ENCODE data around the gene TEX55. TPM values are rescaled to one million over a fixed set of nuclear protein-coding genes. Genes with fewer than 3 reads are reported as not detected.
A peak's percentile ranks its signal among the peaks of the same experiment; 100 is the strongest.

The TEX55 gene
- total RNA-seq, 4 donors from 2014 or later, result not detected

DNA sequence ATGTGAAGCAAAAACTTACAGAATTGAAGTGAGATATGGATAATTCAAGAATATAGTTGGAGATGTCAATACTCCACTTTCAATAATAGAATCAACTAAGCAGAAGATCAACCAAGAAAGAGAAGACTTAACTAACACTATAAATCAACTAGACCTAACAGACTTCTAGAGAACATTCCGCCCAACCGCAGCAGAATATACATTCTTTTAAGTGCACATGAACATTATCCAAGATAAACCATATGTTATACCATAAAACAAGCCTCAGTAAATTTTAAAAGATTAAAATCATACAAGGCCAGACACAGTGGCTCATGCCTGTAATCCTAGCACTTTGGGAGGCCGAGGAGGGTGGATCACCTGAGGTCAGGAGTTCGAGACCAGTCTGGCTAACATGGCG is 5.5 kb upstream of the TEX55 start:
- TF ChIP-seq POLR2A (IDR thresholded peaks at IDR 0.05) (no peak), CTCF (IDR thresholded peaks at IDR 0.05) (no peak)
- no peak for DNase-seq (ENCODE audit: low spot score in 2 of 2)
- 79 to 82% methylated on average over 5 of the region's 5 CpGs for WGBS, 2 donors
- intact Hi-C loops (cut with DNase I; ENCODE audit: low total_unique reads), result no loop called here
- no peak overlapping the region for H3K4me3 ChIP-seq (ENCODE audit: low read depth, poor library complexity, severe bottlenecking)

DNA sequence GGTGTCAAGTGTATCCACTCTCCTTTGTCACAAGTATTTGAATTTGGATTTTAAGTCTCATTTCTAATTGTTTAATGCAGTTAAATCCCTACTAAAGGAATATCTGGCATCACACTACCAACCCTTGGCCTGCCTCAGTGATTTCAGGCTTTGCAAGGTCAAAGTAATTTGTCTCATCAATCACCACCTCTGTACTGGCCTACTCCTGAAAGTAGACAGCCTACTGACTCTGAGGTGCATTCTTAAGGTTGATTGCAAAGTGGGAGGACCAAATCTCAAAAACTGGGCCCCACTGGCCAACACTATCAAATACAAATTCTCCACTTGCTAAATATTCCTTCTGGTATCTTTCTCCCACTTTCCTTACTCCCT is 851 bp upstream of the TEX55 start:
- no peak overlapping the region for H3K4me3 ChIP-seq (ENCODE audit: low read depth, poor library complexity, severe bottlenecking)
- TF ChIP-seq POLR2A (IDR thresholded peaks at IDR 0.05) (no peak), CTCF (IDR thresholded peaks at IDR 0.05) (no peak)
- no peak for DNase-seq (ENCODE audit: low spot score in 2 of 2)
- intact Hi-C loops (cut with DNase I; ENCODE audit: low total_unique reads), result no loop called here

DNA sequence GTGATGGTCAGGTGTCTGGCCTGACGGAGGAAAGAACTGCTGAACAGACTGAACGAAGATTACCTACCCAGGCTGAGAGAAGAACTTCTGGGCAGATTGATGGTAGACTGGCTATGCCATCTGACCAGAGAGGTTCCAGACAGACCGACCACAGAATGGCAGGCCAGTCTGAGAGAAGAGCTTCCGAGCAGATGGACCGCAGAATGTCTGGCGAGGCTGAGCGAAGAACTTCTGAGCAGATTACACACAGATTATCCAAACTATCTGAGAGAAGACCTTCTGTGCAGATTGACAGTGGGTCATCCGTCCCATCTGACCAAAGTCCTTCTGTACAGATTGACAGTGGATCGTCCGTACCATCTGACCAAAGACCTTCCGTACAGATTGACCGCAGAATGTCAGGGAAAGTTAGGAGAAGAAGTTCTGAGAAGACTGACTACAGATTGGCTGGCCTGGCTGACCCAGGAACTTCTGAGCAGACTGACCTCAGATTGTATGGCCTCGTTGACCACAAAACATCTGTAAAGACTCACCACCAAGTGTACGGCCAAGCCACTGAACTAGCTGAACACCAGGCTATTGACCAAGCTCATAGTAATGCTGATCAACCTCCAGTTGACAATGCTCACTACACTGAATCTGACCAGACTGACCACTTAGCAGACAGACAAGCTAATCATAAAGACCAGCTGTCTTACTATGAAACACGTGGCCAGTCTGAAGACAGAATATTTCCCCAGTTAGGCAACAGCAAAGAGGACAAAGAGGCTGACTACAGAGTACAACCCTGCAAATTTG is 812 bp downstream of the TEX55 start:
- no peak overlapping the region for H3K4me3 ChIP-seq (ENCODE audit: low read depth, poor library complexity, severe bottlenecking)
- 89% methylated on average over 15 of the region's 15 CpGs for WGBS, 2 donors
- DNase-seq (ENCODE audit: low spot score in 2 of 2), result peak in 1 of 2 donors; percentile 75
- intact Hi-C loops (cut with DNase I; ENCODE audit: low total_unique reads), result no loop called here
- TF ChIP-seq POLR2A (IDR thresholded peaks at IDR 0.05), result no peak
- no peak for TF ChIP-seq CTCF (IDR thresholded peaks at IDR 0.05)

- no peak for DNase-seq (ENCODE audit: low spot score in 2 of 2)
- intact Hi-C loops (cut with DNase I; ENCODE audit: low total_unique reads), result no loop called here
- no peak overlapping the region for H3K4me3 ChIP-seq (ENCODE audit: low read depth, poor library complexity, severe bottlenecking)
- no peak for TF ChIP-seq POLR2A (IDR thresholded peaks at IDR 0.05)
- no peak for TF ChIP-seq CTCF (IDR thresholded peaks at IDR 0.05)
- 42 to 46% methylated on average over 2 of the region's 2 CpGs for WGBS, 2 donors
These were observed 1.5 kb downstream of the TEX55 start for GRCh38 chr3:119147494-119147893.

DNA sequence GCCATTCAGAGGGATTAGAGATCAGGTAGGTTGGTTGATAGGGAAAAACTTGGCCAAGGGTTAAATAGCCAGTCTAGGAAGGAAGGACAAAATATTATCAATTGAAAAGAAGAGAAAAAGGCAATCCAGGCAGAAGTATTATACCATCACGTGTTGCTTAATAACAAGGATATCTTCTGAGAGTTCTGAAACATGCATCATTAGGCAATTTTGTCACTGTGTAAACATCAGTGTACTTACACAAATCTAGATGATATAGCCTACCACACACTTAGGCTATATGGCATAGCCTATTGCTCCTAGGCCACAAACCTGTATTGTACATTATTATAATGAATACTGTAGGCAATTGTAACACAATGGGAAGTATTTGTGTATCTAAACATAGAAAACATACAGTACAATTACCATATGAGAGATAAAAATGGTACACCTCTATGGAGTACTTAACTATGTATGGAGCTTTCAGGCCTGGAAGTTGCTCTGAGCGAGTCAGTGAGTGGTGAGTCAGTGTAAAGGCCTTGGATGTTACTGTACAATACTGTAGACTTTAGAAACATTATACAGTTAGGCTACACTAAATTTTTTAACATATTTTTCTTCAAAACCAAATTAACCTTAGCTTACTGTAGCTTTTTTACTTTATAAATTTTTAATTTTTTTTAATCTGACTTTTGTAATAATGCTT is 2.7 kb downstream of the TEX55 start:
- WGBS, 2 donors, result 91 to 94% methylated on average over 2 of the region's 2 CpGs
- DNase-seq (ENCODE audit: low spot score in 2 of 2), result no peak
- H3K4me3 ChIP-seq (ENCODE audit: low read depth, poor library complexity, severe bottlenecking), result no peak overlapping the region
- TF ChIP-seq POLR2A (IDR thresholded peaks at IDR 0.05) (no peak), CTCF (IDR thresholded peaks at IDR 0.05) (no peak)
- intact Hi-C loops (cut with DNase I; ENCODE audit: low total_unique reads), result no loop called here

All from lower leg skin (tissue), 4 donors.